ACC112 (cell line): Measurements from ENCODE around the gene PRLR.

Experiments used
- H2AFZ ChIP-seq: fragments of 200-600 bp; sonication (generic); one replicate; pipeline ENCODE4 v1.6.0; 2017; ENCODE audit warnings: antibody characterized with exemption, low read length; ENCODE audit not compliant: unreplicated experiment
- H3K27ac ChIP-seq: fragments of 200-600 bp; sonication (generic); 2 replicates; pipeline ENCODE4 v1.5.1; 2014; ENCODE audit warnings: low read depth, mild to moderate bottlenecking, antibody characterized with exemption, low read length, moderate library complexity
- H3K27me3 ChIP-seq: fragments of 200-600 bp; sonication (generic); 2 replicates; pipeline ENCODE4 v1.6.1; 2014; ENCODE audit warnings: mild to moderate bottlenecking, antibody characterized with exemption, low read length, moderate library complexity, mixed read lengths; ENCODE audit not compliant: insufficient read depth
- H3K36me3 ChIP-seq: fragments of 200-600 bp; sonication (generic); 2 replicates; pipeline ENCODE4 v1.6.1; 2016; ENCODE audit warnings: mild to moderate bottlenecking, antibody characterized with exemption, low read length, moderate library complexity, mixed read lengths; ENCODE audit not compliant: insufficient read depth
- H3K4me1 ChIP-seq: fragments of 200-600 bp; sonication (generic); one replicate; pipeline ENCODE4 v1.6.1; 2016; ENCODE audit warnings: low read length, mixed read lengths; ENCODE audit not compliant: insufficient read depth, unreplicated experiment, control insufficient read depth
- H3K4me3 ChIP-seq: fragments of 200-600 bp; sonication (generic); 2 replicates; pipeline ENCODE4 v1.5.1; 2014; ENCODE audit warnings: mild to moderate bottlenecking, low read depth, low read length
- H3K79me2 ChIP-seq: fragments of 200-600 bp; sonication (generic); one replicate; pipeline ENCODE4 v1.6.0; 2016; ENCODE audit warnings: low read length; ENCODE audit not compliant: control insufficient read depth, unreplicated experiment, insufficient read depth

PRLR gene

GRCh38 chr5:35180046-35180445 is 50.2 kb downstream of the PRLR start:
- Histone ChIP-seq H3K27me3 (0 out of 2 replicates have a peak, but pooled peaks cover 4% of the 10 kb centered on the region), H3K4me1 (no peaks in the 10 kb centered on the region)

DNA sequence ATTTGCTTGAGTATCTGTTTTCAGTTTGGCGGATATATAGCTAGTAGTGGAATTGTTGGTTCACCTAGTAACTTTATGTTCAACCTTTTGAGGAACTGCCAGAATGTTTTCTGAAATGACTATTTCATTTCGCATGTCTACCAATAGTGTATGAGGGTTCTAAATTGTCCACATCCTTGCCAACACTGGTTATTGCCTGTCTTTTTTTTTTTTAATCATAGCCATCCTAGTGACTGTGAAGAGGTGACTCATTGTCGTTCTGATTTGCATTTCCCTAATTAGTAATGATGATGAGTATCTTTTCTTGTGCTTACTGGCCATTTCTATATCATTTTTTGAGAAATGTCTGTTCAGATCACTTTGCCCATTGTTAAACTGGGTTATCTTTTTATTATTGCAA is 52.5 kb downstream of the PRLR start:
- no peak overlapping the region for H2AFZ ChIP-seq
- no peaks in the 10 kb centered on the region for H3K4me1 ChIP-seq
- H3K4me3 ChIP-seq = no peak overlapping the region
- H3K79me2 ChIP-seq = no peaks in the 10 kb centered on the region
- H3K27me3 ChIP-seq = no peaks in the 10 kb centered on the region
- H3K27ac ChIP-seq = no peak overlapping the region
- H3K36me3 ChIP-seq = no peaks in the 10 kb centered on the region

More at GRCh38 chr5:35180046-35180445, 50.2 kb downstream of the PRLR start:
- Histone ChIP-seq H3K27ac (no peak overlapping the region), H3K4me3 (no peak overlapping the region), H3K36me3 (no peaks in the 10 kb centered on the region), H2AFZ (no peak overlapping the region), H3K79me2 (no peaks in the 10 kb centered on the region)

DNA sequence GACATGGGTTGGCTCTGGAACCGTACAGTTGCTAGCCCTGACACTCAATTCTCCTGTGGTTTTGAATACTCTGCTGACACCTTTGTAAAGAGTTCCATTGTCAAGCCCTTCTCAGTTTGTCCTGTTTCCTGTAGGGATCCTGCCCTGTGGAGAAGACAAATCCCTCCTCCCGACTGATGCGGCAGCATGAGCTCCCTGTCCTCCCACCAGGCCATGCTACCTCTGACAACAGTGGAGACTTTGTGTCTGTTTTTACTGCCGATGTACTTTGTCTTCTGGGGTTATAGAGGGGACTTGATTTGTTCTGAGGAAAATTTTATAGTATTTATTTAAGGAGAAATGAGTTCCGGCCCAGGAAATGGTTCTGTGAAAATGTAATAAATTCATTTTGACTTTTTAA is 57.8 kb downstream of the PRLR start:
- Histone ChIP-seq H3K4me1 (no peaks in the 10 kb centered on the region), H3K36me3 (no peaks in the 10 kb centered on the region), H2AFZ (no peak overlapping the region), H3K27ac (no peak overlapping the region), H3K79me2 (no peaks in the 10 kb centered on the region), H3K4me3 (no peak overlapping the region), H3K27me3 (no peaks in the 10 kb centered on the region)

DNA sequence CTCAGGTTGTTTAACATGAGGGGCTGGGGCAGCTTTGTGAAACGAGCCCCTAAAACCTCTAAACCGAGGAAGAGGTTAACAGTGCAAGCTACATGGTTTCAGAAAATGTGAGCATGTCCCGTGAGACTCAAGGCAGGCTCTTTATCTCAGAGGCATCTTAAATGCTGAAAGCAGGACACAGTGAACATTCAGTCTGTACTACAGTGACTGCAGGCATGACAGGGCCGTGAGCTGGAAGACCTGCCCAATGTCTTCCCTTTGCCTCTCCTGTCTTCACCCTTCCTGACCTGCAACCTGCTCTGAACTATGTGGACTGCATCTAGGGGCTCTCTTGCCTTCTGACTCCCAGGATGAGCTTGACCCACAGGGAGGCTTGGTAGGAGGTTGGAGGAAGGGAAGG is 58.3 kb downstream of the PRLR start:
- Histone ChIP-seq H3K79me2 (no peaks in the 10 kb centered on the region), H3K27ac (no peak overlapping the region), H3K4me1 (no peaks in the 10 kb centered on the region), H3K36me3 (no peaks in the 10 kb centered on the region), H3K27me3 (no peaks in the 10 kb centered on the region), H2AFZ (no peak overlapping the region), H3K4me3 (no peak overlapping the region)

- H3K79me2 ChIP-seq = no peaks in the 10 kb centered on the region
- no peaks in the 10 kb centered on the region for H3K27me3 ChIP-seq
- no peak overlapping the region for H3K4me3 ChIP-seq
- H2AFZ ChIP-seq = no peak overlapping the region
- H3K36me3 ChIP-seq = no peaks in the 10 kb centered on the region
- H3K27ac ChIP-seq = no peak overlapping the region
- no peaks in the 10 kb centered on the region for H3K4me1 ChIP-seq
Observed at GRCh38 chr5:35171078-35171477, 59.2 kb downstream of the PRLR start.

DNA sequence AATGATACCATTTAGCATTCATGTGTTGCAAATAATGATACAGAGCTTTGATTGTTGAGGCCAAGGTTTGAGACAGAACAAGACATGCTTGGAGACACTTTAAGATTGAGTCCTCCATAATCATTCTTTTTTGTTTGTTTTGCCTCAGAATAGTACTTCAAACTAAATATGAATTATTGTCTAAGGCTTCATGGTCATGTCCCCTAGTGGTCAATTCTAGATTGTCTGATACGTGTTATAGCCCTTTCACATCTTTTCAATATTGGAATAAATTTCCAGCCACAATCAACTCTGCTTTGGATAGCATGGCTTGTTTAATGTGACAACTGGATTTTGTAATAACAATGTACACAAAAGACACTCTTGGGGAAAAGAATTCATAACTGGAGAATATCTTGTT is 64.2 kb downstream of the PRLR start:
- no peaks in the 10 kb centered on the region for H3K79me2 ChIP-seq
- H3K4me3 ChIP-seq = no peak overlapping the region
- no peak overlapping the region for H3K27ac ChIP-seq
- H2AFZ ChIP-seq = no peak overlapping the region
- no peaks in the 10 kb centered on the region for H3K4me1 ChIP-seq
- H3K27me3 ChIP-seq = peaks cover 31% of the 10 kb centered on the region; the same call in 1 of the 2 replicates
- H3K36me3 ChIP-seq = no peaks in the 10 kb centered on the region

DNA sequence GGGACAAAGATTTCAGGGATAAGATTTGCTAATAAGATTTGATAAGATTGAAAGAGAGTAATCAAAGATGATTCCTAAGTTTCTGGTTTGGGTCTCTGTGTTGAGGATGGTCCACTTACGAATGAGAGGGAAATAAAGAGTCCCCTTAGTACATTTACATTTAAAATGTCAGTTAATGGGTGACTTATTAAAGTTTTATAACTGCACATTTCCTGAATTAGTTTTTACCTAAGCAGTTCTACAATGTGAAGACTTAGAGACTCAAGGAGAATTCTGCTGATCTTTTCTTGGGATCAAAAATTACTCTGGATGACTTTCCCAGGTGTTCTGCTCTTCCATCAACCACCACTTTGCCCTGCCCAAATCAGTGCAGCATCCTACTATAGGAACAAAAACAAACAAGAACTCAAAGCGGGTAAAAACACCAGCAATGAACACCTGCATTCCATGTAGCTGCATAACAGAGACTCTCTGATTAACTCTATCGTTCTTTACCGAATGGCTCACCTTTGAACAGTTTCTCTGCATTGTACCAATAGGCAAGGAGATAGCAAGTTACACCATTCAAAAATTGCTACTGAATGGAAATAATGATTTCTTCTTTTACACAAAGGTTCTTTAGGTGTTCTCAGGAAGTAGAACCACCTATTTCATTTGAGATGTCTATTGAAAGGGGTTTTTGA is 65.3 kb downstream of the PRLR start:
- no peak overlapping the region for H3K4me3 ChIP-seq
- no peak overlapping the region for H3K27ac ChIP-seq
- peaks cover 31% of the 10 kb centered on the region; the same call in 1 of the 2 replicates for H3K27me3 ChIP-seq
- H2AFZ ChIP-seq = no peak overlapping the region
- H3K36me3 ChIP-seq = no peaks in the 10 kb centered on the region
- no peaks in the 10 kb centered on the region for H3K4me1 ChIP-seq
- no peaks in the 10 kb centered on the region for H3K79me2 ChIP-seq

GRCh38 chr5:35163710-35164033 is 66.6 kb downstream of the PRLR start:
- Histone ChIP-seq H3K4me3 (no peak overlapping the region), H3K27ac (no peak overlapping the region), H3K36me3 (no peaks in the 10 kb centered on the region), H3K4me1 (no peaks in the 10 kb centered on the region), H3K27me3 (peaks cover 31% of the 10 kb centered on the region; the same call in 1 of the 2 replicates), H2AFZ (no peak overlapping the region), H3K79me2 (no peaks in the 10 kb centered on the region)

- Histone ChIP-seq H3K4me1 (no peaks in the 10 kb centered on the region), H3K27ac (no peak overlapping the region), H3K27me3 (peaks cover 31% of the 10 kb centered on the region; the same call in 1 of the 2 replicates), H3K4me3 (no peak overlapping the region), H3K79me2 (no peaks in the 10 kb centered on the region), H3K36me3 (no peaks in the 10 kb centered on the region), H2AFZ (no peak overlapping the region)
Observed at GRCh38 chr5:35162848-35163709, 67.2 kb downstream of the PRLR start.

- no peak overlapping the region for H3K27ac ChIP-seq
- no peak overlapping the region for H3K4me3 ChIP-seq
- no peaks in the 10 kb centered on the region for H3K4me1 ChIP-seq
- H3K36me3 ChIP-seq = no peaks in the 10 kb centered on the region
- H2AFZ ChIP-seq = peak overlapping the region; percentile 36
- no peaks in the 10 kb centered on the region for H3K79me2 ChIP-seq
- peaks cover 31% of the 10 kb centered on the region; the same call in 1 of the 2 replicates for H3K27me3 ChIP-seq
Observed at GRCh38 chr5:35161652-35162273, 68.5 kb downstream of the PRLR start.
